ENCODE results near the gene ELAVL4.
"Not testable (repeated sequence)": the region's sequence is repeated elsewhere in the genome, so short reads cannot be mapped to it uniquely, and the experiment has no call there.

Gene ELAVL4

GRCh38 chr1:50156241-50157010 is 47.7 kb downstream of the ELAVL4 start:
- no peak overlapping the region for H3K4me3 ChIP-seq (ENCODE audit: low read length)
- DNase-seq (ENCODE audit: low read depth), result peak; percentile 16

GRCh38 chr1:50157306-50157941 is 48.7 kb downstream of the ELAVL4 start:
- no peak for TF ChIP-seq CTCF (IDR thresholded peaks at IDR 0.05; ENCODE audit: insufficient read depth, low read depth, low read length, missing control alignments)
- peak; percentile 15 for DNase-seq (ENCODE audit: low read depth)
- no peak overlapping the region for H3K4me3 ChIP-seq (ENCODE audit: low read length)

More at GRCh38 chr1:50156241-50157010, 47.7 kb downstream of the ELAVL4 start:
- TF ChIP-seq CTCF (IDR thresholded peaks at IDR 0.05; ENCODE audit: insufficient read depth, low read depth, low read length, missing control alignments), result no peak

- H3K4me3 ChIP-seq (ENCODE audit: low read length), result no peak overlapping the region
- DNase-seq (ENCODE audit: low read depth), result peak; percentile 60
- no peak for TF ChIP-seq CTCF (IDR thresholded peaks at IDR 0.05; ENCODE audit: insufficient read depth, low read depth, low read length, missing control alignments)
Observed at GRCh38 chr1:50158421-50158820, 49.7 kb downstream of the ELAVL4 start.

- TF ChIP-seq CTCF (IDR thresholded peaks at IDR 0.05; ENCODE audit: insufficient read depth, low read depth, low read length, missing control alignments), result no peak
- no peak for DNase-seq (ENCODE audit: low read depth)
Observed at GRCh38 chr1:50163680-50164079, 55.0 kb downstream of the ELAVL4 start.

GRCh38 chr1:50166351-50166750 is 57.6 kb downstream of the ELAVL4 start:
- peak; percentile 32 for DNase-seq (ENCODE audit: low read depth)
- not testable (repeated sequence) for H3K4me3 ChIP-seq (ENCODE audit: low read length)

More at GRCh38 chr1:50163680-50164079, 55.0 kb downstream of the ELAVL4 start:
- no peak overlapping the region for H3K4me3 ChIP-seq (ENCODE audit: low read length)

- no peak overlapping the region for H3K4me3 ChIP-seq (ENCODE audit: low read length)
- no peak for TF ChIP-seq CTCF (IDR thresholded peaks at IDR 0.05; ENCODE audit: insufficient read depth, low read depth, low read length, missing control alignments)
- DNase-seq (ENCODE audit: low read depth), result no peak
Observed at GRCh38 chr1:50172299-50172698, 63.6 kb downstream of the ELAVL4 start.

GRCh38 chr1:50174101-50174500 is 65.4 kb downstream of the ELAVL4 start:
- no peak overlapping the region for H3K4me3 ChIP-seq (ENCODE audit: low read length)
- no peak for TF ChIP-seq CTCF (IDR thresholded peaks at IDR 0.05; ENCODE audit: insufficient read depth, low read depth, low read length, missing control alignments)
- DNase-seq (ENCODE audit: low read depth), result no peak

All from epithelial cell of esophagus (primary cell).